K562 (cell line): ENCODE measurements around the gene CHD5. TPM values are rescaled to one million over a fixed set of nuclear protein-coding genes. Genes with fewer than 3 reads are reported as not detected.
A peak's percentile ranks its signal among the peaks of the same experiment; 100 is the strongest.

Experiments used
- ATAC-seq: fragments of 200-7000 bp; cut with Tn5 transposase; 3 replicates; pipeline ENCODE4 v1.9.1; 2020; ENCODE audit warnings: moderate library complexity
- BruUV-seq: library from RNA; stranded (reverse); fragments of 400-500 nt; replicated peaks from 2 replicates; lab custom pipeline; 2021; lab: Mats Ljungman, UMichigan
- CTCF ChIA-PET: fragments of 300-600 bp; formaldehyde crosslinking; extraction: SDS; loops from one replicate; lab custom pipeline; 2021; ENCODE audit warnings: low intra/inter-chr PET ratio; lab: Yijun Ruan, JAX
- POLR2A ChIA-PET: fragments of 300-600, 350-650 bp; sonication (Branson Sonifier 250); formaldehyde crosslinking; extraction: SDS; loops from one replicate; lab custom pipeline; 2021; ENCODE audit warnings: antibody characterized with exemption, inconsistent platforms; lab: Yijun Ruan, JAX
- DNase-seq, 4 experiments: peaks; one replicate each; pipeline versions ENCODE4 v3.0.0 to v3.0.0-alpha.2; 2011 to 2018; ENCODE audit warnings: low spot score in 3 of 4, mixed read lengths in 3 of 4; ENCODE audit errors: extremely low read depth in 1 of 4
- FAIRE-seq: peaks from 2 replicates; lab custom pipeline; 2011; peaks lifted over from hg19 to GRCh38; lab: Jason Lieb, UNC
- H2AFZ ChIP-seq: 2 replicates; pipeline ENCODE4 v1.6.0; 2011; ENCODE audit warnings: low read depth, low read length, control low read depth, inconsistent platforms
- H3K27ac ChIP-seq: fragments of 200-600 bp; 3 replicates; pipeline ENCODE4 v1.8.0; 2011; ENCODE audit warnings: low read depth, mild to moderate bottlenecking, control low read depth, inconsistent platforms, low read length, moderate library complexity, mixed read lengths; ENCODE audit errors: extremely low read depth
- H3K27me3 ChIP-seq, 2 experiments: fragments of 300-600 bp in 1 of 2; 2 replicates in 1 of 2; 3 replicates in 1 of 2; pipeline versions ENCODE4 v1.6.0 to v1.8.0; 2011; ENCODE audit warnings: inconsistent platforms in 2 of 2, low read length in 2 of 2, mild to moderate bottlenecking in 1 of 2, mixed read lengths in 1 of 2, moderate library complexity in 1 of 2; ENCODE audit not compliant: control insufficient read depth in 2 of 2, insufficient read depth in 2 of 2
- H3K36me3 ChIP-seq: fragments of 300-600 bp; 3 replicates; pipeline ENCODE4 v1.8.0; 2011; ENCODE audit warnings: mild to moderate bottlenecking, low read length, inconsistent platforms; ENCODE audit not compliant: control insufficient read depth, insufficient read depth
- H3K4me1 ChIP-seq, 2 experiments: fragments of 200-600 bp in 1 of 2; replicated peaks in 1 of 2; 2 replicates in 1 of 2; 3 replicates in 1 of 2; pipeline versions ENCODE4 v1.5.1 to v1.8.0; 2011; ENCODE audit warnings: inconsistent platforms in 2 of 2, low read length in 2 of 2, mild to moderate bottlenecking in 1 of 2, mixed read lengths in 1 of 2, moderate library complexity in 1 of 2; ENCODE audit not compliant: control insufficient read depth in 2 of 2, insufficient read depth in 2 of 2
- H3K4me2 ChIP-seq: 2 replicates; pipeline ENCODE4 v1.6.1; 2011; ENCODE audit warnings: low read length, control low read depth, inconsistent platforms, mixed read lengths; ENCODE audit not compliant: insufficient read depth
- H3K4me3 ChIP-seq: fragments of 200-600 bp; sonication (generic), shearing (Covaris generic); 2 replicates; pipeline ENCODE4 v1.5.1; 2016; ENCODE audit warnings: control low read depth, inconsistent platforms
- H3K79me2 ChIP-seq: fragments of 200-600 bp; 3 replicates; pipeline ENCODE4 v1.8.0; 2011; ENCODE audit warnings: low read length, inconsistent platforms; ENCODE audit not compliant: control insufficient read depth, insufficient read depth
- H3K9ac ChIP-seq, 2 experiments: 2 replicates each; pipeline versions ENCODE4 v1.6.0 to v1.6.1; 2011; ENCODE audit warnings: low read depth in 2 of 2, low read length in 2 of 2, control low read depth in 1 of 2, inconsistent platforms in 1 of 2, mild to moderate bottlenecking in 1 of 2, mixed read lengths in 1 of 2; ENCODE audit not compliant: insufficient read depth in 1 of 2
- H3K9me1 ChIP-seq: one replicate; pipeline ENCODE4 v1.6.0; 2011; ENCODE audit warnings: inconsistent platforms, mild to moderate bottlenecking, low read length, moderate library complexity; ENCODE audit not compliant: control insufficient read depth, insufficient read depth
- H3K9me3 ChIP-seq: replicated peaks from 2 replicates; pipeline ENCODE4 v1.5.1; 2011; ENCODE audit warnings: low read depth, low read length, inconsistent platforms; ENCODE audit not compliant: control insufficient read depth, insufficient read depth
- H4K20me1 ChIP-seq: replicated peaks from 2 replicates; pipeline ENCODE4 v1.6.1; 2011; ENCODE audit warnings: low read length, inconsistent platforms, mixed read lengths; ENCODE audit not compliant: control insufficient read depth, insufficient read depth
- CTBP1 ChIP-seq: fragments of 450-650 bp; IDR thresholded peaks from 2 replicates; pipeline ENCODE4 v1.6.1; 2016; ENCODE audit warnings: borderline replicate concordance
- ELF4 ChIP-seq: fragments of 450-650 bp; formaldehyde crosslinking; IDR thresholded peaks from 2 replicates; pipeline ENCODE4 v1.4.0; 2022; ENCODE audit warnings: missing genetic modification characterization
- FOXA3 ChIP-seq, 2 experiments: fragments of 450-650 bp in 1 of 2; sonication (generic) in 1 of 2; formaldehyde crosslinking; IDR thresholded peaks in 1 of 2; conservative IDR thresholded peaks in 1 of 2; 2 replicates each; pipeline versions ENCODE4 v1.4.0 to v1.8.0; 2020 to 2022; ENCODE audit warnings: mild to moderate bottlenecking in 2 of 2, missing genetic modification reagents in 1 of 2
- HBP1 ChIP-seq: fragments of 450-650 bp; formaldehyde crosslinking; IDR thresholded peaks from 2 replicates; pipeline ENCODE4 v1.4.0; 2022; ENCODE audit warnings: missing genetic modification characterization
- HDAC1 ChIP-seq, 2 experiments: fragments of 450-650 bp; IDR thresholded peaks; 2 replicates each; pipeline ENCODE4 v1.6.1; 2016 to 2017; ENCODE audit warnings: inconsistent platforms in 1 of 2, mild to moderate bottlenecking in 1 of 2, moderate library complexity in 1 of 2
- KDM1A ChIP-seq, 2 experiments: fragments of 450-650 bp; IDR thresholded peaks; 2 replicates each; pipeline ENCODE4 v1.6.1; 2016; ENCODE audit warnings: mild to moderate bottlenecking in 2 of 2
- MYBL2 ChIP-seq, 2 experiments: fragments of 450-650 bp in 1 of 2; sonication (generic) in 1 of 2; formaldehyde crosslinking in 1 of 2; IDR thresholded peaks; 2 replicates each; pipeline versions ENCODE4 v1.6.1 to v1.8.1; 2017 to 2022; ENCODE audit warnings: borderline replicate concordance in 1 of 2, inconsistent platforms in 1 of 2, low read depth in 1 of 2, mild to moderate bottlenecking in 1 of 2, missing genetic modification reagents in 1 of 2, moderate library complexity in 1 of 2
- OTX1 ChIP-seq: fragments of 450-650 bp; formaldehyde crosslinking; IDR thresholded peaks from 2 replicates; pipeline ENCODE4 v1.4.0; 2022; ENCODE audit warnings: mild to moderate bottlenecking
- SETDB1 ChIP-seq: IDR thresholded peaks from one replicate; pipeline ENCODE4 v1.6.1; 2012; ENCODE audit warnings: low read length, control low read depth, inconsistent platforms
- SP1 ChIP-seq: sonication (generic); formaldehyde crosslinking; IDR thresholded peaks from 2 replicates; pipeline ENCODE4 v1.8.1; 2022; ENCODE audit warnings: mild to moderate bottlenecking, missing genetic modification reagents
- ZNF263 ChIP-seq: sonication (generic); formaldehyde crosslinking; IDR thresholded peaks from 2 replicates; pipeline ENCODE4 v1.8.0; 2022; ENCODE audit warnings: mild to moderate bottlenecking, missing genetic modification reagents, borderline replicate concordance
- WGBS: fragments of 100-300 bp; shearing (Covaris generic); methylation state at CpG from one replicate; pipeline ENCODE4 v1.1.6; 2016; ENCODE audit warnings: low coverage, mixed read lengths; ENCODE audit not compliant: insufficient coverage; ENCODE audit errors: missing lambda C conversion rate; 5-methylcytosine and 5-hydroxymethylcytosine counted together
- in situ Hi-C: fragments of 300-500 bp; cut with MboI; formaldehyde crosslinking; loops from 4 replicates; pipeline ENCODE4 v1.15.0; 2018; ENCODE audit warnings: inconsistent platforms, mixed read lengths
- intact Hi-C: fragments of 100-400 bp; cut with micrococcal nuclease; formaldehyde crosslinking; loops from 2 replicates; pipeline ENCODE4 v1.14.2; 2022
- polyA plus RNA-seq, 8 experiments: library from polyadenylated mRNA; depleted of rRNA in 4 of 8; stranded (reverse) in 5 of 8; unstranded in 3 of 8; fragments of >200 nt; fragmentation: Nextera tagmentation in 2 of 8; fragmentation: Illumina TruSeq in 1 of 8; extraction: Ambion mirVana in 2 of 8; extraction: Trizol in 1 of 8; gene quantifications; 2 replicates each; pipeline versions ENCODE4 v1.2.1 to v1.2.3, GENCODE V29; 2011 to 2014; ENCODE audit warnings: inconsistent platforms in 1 of 8, missing spikeins in 1 of 8
- total RNA-seq, 7 experiments: library from RNA; depleted of rRNA in 6 of 7; stranded (reverse); fragments of >200 nt in 6 of 7; fragmentation: Illumina TruSeq in 2 of 7; extraction: Trizol in 2 of 7; gene quantifications; 2 replicates each; pipeline versions ENCODE4 v1.2.1 to v1.2.3, GENCODE V29; 2011 to 2021; ENCODE audit warnings: low replicate concordance in 1 of 7
- TF ChIP-seq, protein P1 (sequence below), 3 experiments: IDR thresholded peaks in 2 of 3; conservative IDR thresholded peaks in 1 of 3; 2 replicates each; pipeline ENCODE4 v1.5.1; 2011 to 2012; ENCODE audit warnings: low read length in 3 of 3, mild to moderate bottlenecking in 3 of 3, control low read depth in 2 of 3, improper control_type of control experiment in 1 of 3, inconsistent platforms in 1 of 3, low read depth in 1 of 3, mixed read lengths in 1 of 3, moderate library complexity in 1 of 3; ENCODE audit not compliant: insufficient read depth in 2 of 3
- TF ChIP-seq, protein P2 (sequence below): fragments of 450-650 bp; formaldehyde crosslinking; conservative IDR thresholded peaks from 2 replicates; pipeline ENCODE4 v1.4.0; 2022; ENCODE audit warnings: mild to moderate bottlenecking, missing genetic modification characterization

CHD5 gene
- total and polyA plus RNA-seq, 9 of the 15 experiments (the other 6 are each of a cell fraction or from before 2014, with no cell fraction given): 0.03 to 0.52 (median 0.11) TPM; not detected in 2

GRCh38 chr1:6108937-6109614 is 71.0 kb downstream of the CHD5 start (continued):
- TF ChIP-seq, protein P1, sequence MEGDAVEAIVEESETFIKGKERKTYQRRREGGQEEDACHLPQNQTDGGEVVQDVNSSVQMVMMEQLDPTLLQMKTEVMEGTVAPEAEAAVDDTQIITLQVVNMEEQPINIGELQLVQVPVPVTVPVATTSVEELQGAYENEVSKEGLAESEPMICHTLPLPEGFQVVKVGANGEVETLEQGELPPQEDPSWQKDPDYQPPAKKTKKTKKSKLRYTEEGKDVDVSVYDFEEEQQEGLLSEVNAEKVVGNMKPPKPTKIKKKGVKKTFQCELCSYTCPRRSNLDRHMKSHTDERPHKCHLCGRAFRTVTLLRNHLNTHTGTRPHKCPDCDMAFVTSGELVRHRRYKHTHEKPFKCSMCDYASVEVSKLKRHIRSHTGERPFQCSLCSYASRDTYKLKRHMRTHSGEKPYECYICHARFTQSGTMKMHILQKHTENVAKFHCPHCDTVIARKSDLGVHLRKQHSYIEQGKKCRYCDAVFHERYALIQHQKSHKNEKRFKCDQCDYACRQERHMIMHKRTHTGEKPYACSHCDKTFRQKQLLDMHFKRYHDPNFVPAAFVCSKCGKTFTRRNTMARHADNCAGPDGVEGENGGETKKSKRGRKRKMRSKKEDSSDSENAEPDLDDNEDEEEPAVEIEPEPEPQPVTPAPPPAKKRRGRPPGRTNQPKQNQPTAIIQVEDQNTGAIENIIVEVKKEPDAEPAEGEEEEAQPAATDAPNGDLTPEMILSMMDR (IDR thresholded peaks at IDR 0.05 in 2 of 3, conservative IDR thresholded peaks at IDR 0.05 in 1 of 3; ENCODE audit: insufficient read depth in 2 of 3, low read depth in 1 of 3, low read length in 3 of 3): peak; percentile 54 to 66 (median 63)

DNA sequence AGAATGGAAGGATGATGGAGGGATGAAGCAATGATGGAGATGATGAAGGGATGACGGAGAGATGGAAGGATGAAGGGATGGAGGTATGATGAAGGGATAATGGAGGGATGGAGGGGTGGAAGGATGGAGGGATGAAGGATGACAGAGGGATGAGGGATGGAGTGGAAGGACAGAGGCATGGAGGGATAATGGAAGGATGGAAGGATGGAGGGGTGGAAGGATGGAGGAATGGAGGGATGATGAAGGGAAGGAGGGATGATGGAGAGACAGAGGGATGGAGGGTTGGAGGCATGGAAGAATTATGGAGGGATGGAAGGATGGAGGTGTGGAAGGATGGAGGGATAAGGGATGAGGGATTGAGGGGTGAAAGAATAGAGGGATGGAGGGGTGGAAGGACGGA is 71.6 kb downstream of the CHD5 start:
- no peaks in the 10 kb centered on the region for H3K36me3 ChIP-seq
- H3K4me2 ChIP-seq: no peak overlapping the region
- TF ChIP-seq SETDB1: no peak
- TF ChIP-seq KDM1A (IDR thresholded peaks at IDR 0.05): peak; percentile 59 to 70
- TF ChIP-seq OTX1 (CRISPR knock-in tag): peak; percentile 45; the same call in 1 of the 2 replicates
- TF ChIP-seq FOXA3 (CRISPR knock-in tag; conservative IDR thresholded peaks at IDR 0.05 in 1 of 2, IDR thresholded peaks at IDR 0.05 in 1 of 2): no peak
- peak in 1 of 2 experiments; percentile 46; a peak in 1 of 4 replicates for TF ChIP-seq HDAC1 (IDR thresholded peaks at IDR 0.05)
- peak; percentile 83 for TF ChIP-seq ZNF263 (CRISPR knock-in tag)
- TF ChIP-seq ELF4 (CRISPR knock-in tag): 0 out of 2 replicates have a peak, but pooled peaks have one; percentile 50
- TF ChIP-seq, protein P2, sequence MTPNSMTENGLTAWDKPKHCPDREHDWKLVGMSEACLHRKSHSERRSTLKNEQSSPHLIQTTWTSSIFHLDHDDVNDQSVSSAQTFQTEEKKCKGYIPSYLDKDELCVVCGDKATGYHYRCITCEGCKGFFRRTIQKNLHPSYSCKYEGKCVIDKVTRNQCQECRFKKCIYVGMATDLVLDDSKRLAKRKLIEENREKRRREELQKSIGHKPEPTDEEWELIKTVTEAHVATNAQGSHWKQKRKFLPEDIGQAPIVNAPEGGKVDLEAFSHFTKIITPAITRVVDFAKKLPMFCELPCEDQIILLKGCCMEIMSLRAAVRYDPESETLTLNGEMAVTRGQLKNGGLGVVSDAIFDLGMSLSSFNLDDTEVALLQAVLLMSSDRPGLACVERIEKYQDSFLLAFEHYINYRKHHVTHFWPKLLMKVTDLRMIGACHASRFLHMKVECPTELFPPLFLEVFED: peak; percentile 10; the same call in 1 of the 2 replicates
- TF ChIP-seq MYBL2 (IDR thresholded peaks at IDR 0.05; ENCODE audit: low read depth): peak; percentile 10; the same call in 1 of the 2 replicates
- no peak for TF ChIP-seq MYBL2 (CRISPR knock-in tag; IDR thresholded peaks at IDR 0.05; ENCODE audit: borderline replicate concordance)
- TF ChIP-seq HBP1: 0 out of 2 replicates have a peak, but pooled peaks have one; percentile 59
- TF ChIP-seq SP1 (CRISPR knock-in tag): no peak
- 0 out of 2 replicates have a peak, but pooled peaks have one; percentile 21 for TF ChIP-seq CTBP1
- H2AFZ ChIP-seq: no peak overlapping the region
- ChIA-PET POLR2A (no interaction called here), CTCF (interaction anchor here (0.6 to 1.5 kb wide), 3 partner anchors 63 to 136 kb away, joined by 3 to 9 read pairs (median 4); partner anchors contain the start of gene HES3)
- H3K9me1 ChIP-seq: no peaks in the 10 kb centered on the region
- H3K4me3 ChIP-seq: no peak overlapping the region
- peaks cover 0 to 28% of the 10 kb centered on the region in 2 experiments; a peak in 2 of 5 replicates for H3K4me1 ChIP-seq
- H3K27me3 ChIP-seq: peaks cover 27 to 57% of the 10 kb centered on the region in 2 experiments
- no peak overlapping the region for H3K27ac ChIP-seq
- no peak overlapping the region for H3K9ac ChIP-seq
- H3K79me2 ChIP-seq: no peaks in the 10 kb centered on the region
- BruUV-seq: no TSS peak
- in situ Hi-C loops: no loop called here
- no peaks in the 10 kb centered on the region for H3K9me3 ChIP-seq
- H4K20me1 ChIP-seq: peaks cover 4% of the 10 kb centered on the region; the same call in 1 of the 2 replicates
- WGBS: 5% methylated on average over 2 of the region's 2 CpGs
- FAIRE-seq: no peak
- ATAC-seq: no peak
- no peak for DNase-seq
- intact Hi-C loops: no loop called here
